ENCODE measurements around the gene UNC5C. TPM values are rescaled to one million over a fixed set of nuclear protein-coding genes. Genes with fewer than 3 reads are reported as not detected.

Gene UNC5C
- total RNA-seq, 1 experiment from 2014 or later = 1.0 TPM

GRCh38 chr4:95507147-95507546 lies 41.6 kb downstream of the UNC5C start (continued):
- TF ChIP-seq ATF6 (CRISPR knock-in tag; IDR thresholded peaks at IDR 0.05) (no peak), ZNF423 (CRISPR knock-in tag; IDR thresholded peaks at IDR 0.05) (no peak), JUN (CRISPR knock-in tag; IDR thresholded peaks at IDR 0.05) (no peak), ZNF425 (CRISPR knock-in tag; conservative IDR thresholded peaks at IDR 0.05) (no peak), ATF1 (CRISPR knock-in tag; IDR thresholded peaks at IDR 0.05) (no peak), ZBTB43 (CRISPR knock-in tag; IDR thresholded peaks at IDR 0.05) (no peak), SMAD4 (CRISPR knock-in tag; IDR thresholded peaks at IDR 0.05) (no peak), JAZF1 (CRISPR knock-in tag; IDR thresholded peaks at IDR 0.05) (no peak), EMX1 (CRISPR knock-in tag; IDR thresholded peaks at IDR 0.05) (no peak), NFYB (CRISPR knock-in tag; conservative IDR thresholded peaks at IDR 0.05; ENCODE audit: low read depth) (no peak), STAT6 (CRISPR knock-in tag; conservative IDR thresholded peaks at IDR 0.05; ENCODE audit: low read depth) (no peak), ZNF121 (CRISPR knock-in tag; IDR thresholded peaks at IDR 0.05) (no peak)
- TF ChIP-seq, protein P1, sequence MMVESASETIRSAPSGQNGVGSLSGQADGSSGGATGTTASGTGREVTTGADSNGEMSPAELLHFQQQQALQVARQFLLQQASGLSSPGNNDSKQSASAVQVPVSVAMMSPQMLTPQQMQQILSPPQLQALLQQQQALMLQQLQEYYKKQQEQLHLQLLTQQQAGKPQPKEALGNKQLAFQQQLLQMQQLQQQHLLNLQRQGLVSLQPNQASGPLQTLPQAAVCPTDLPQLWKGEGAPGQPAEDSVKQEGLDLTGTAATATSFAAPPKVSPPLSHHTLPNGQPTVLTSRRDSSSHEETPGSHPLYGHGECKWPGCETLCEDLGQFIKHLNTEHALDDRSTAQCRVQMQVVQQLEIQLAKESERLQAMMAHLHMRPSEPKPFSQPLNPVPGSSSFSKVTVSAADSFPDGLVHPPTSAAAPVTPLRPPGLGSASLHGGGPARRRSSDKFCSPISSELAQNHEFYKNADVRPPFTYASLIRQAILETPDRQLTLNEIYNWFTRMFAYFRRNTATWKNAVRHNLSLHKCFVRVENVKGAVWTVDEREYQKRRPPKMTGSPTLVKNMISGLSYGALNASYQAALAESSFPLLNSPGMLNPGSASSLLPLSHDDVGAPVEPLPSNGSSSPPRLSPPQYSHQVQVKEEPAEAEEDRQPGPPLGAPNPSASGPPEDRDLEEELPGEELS (CRISPR knock-in tag; IDR thresholded peaks at IDR 0.05) = no peak
- TF ChIP-seq, protein P2, sequence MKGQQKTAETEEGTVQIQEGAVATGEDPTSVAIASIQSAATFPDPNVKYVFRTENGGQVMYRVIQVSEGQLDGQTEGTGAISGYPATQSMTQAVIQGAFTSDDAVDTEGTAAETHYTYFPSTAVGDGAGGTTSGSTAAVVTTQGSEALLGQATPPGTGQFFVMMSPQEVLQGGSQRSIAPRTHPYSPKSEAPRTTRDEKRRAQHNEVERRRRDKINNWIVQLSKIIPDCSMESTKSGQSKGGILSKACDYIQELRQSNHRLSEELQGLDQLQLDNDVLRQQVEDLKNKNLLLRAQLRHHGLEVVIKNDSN (CRISPR knock-in tag; IDR thresholded peaks at IDR 0.05) = no peak

- no peaks in the 10 kb centered on the region for H3K9me3 Mint-ChIP-seq
- POLR2A ChIA-PET = no interaction called here
- no peak overlapping the region for H3K4me3 Mint-ChIP-seq
- H3K27me3 Mint-ChIP-seq (ENCODE audit: low read depth) = no peaks in the 10 kb centered on the region
- H3K36me3 Mint-ChIP-seq = no peaks in the 10 kb centered on the region
- no peak for DNase-seq (ENCODE audit: low spot score)
- peaks cover 4% of the 10 kb centered on the region; the same call in 1 of the 2 replicates for H3K4me1 Mint-ChIP-seq
- H3K27ac Mint-ChIP-seq = no peak overlapping the region
- CTCF ChIA-PET = no interaction called here
- ATAC-seq = no peak
- TF ChIP-seq, protein P3, sequence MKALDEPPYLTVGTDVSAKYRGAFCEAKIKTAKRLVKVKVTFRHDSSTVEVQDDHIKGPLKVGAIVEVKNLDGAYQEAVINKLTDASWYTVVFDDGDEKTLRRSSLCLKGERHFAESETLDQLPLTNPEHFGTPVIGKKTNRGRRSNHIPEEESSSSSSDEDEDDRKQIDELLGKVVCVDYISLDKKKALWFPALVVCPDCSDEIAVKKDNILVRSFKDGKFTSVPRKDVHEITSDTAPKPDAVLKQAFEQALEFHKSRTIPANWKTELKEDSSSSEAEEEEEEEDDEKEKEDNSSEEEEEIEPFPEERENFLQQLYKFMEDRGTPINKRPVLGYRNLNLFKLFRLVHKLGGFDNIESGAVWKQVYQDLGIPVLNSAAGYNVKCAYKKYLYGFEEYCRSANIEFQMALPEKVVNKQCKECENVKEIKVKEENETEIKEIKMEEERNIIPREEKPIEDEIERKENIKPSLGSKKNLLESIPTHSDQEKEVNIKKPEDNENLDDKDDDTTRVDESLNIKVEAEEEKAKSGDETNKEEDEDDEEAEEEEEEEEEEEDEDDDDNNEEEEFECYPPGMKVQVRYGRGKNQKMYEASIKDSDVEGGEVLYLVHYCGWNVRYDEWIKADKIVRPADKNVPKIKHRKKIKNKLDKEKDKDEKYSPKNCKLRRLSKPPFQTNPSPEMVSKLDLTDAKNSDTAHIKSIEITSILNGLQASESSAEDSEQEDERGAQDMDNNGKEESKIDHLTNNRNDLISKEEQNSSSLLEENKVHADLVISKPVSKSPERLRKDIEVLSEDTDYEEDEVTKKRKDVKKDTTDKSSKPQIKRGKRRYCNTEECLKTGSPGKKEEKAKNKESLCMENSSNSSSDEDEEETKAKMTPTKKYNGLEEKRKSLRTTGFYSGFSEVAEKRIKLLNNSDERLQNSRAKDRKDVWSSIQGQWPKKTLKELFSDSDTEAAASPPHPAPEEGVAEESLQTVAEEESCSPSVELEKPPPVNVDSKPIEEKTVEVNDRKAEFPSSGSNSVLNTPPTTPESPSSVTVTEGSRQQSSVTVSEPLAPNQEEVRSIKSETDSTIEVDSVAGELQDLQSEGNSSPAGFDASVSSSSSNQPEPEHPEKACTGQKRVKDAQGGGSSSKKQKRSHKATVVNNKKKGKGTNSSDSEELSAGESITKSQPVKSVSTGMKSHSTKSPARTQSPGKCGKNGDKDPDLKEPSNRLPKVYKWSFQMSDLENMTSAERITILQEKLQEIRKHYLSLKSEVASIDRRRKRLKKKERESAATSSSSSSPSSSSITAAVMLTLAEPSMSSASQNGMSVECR (CRISPR knock-in tag; IDR thresholded peaks at IDR 0.05; ENCODE audit: borderline replicate concordance) = no peak
- TF ChIP-seq ZBTB43 (CRISPR knock-in tag; IDR thresholded peaks at IDR 0.05) (no peak), IRF2 (CRISPR knock-in tag; IDR thresholded peaks at IDR 0.05; ENCODE audit: borderline replicate concordance, low read depth) (no peak), FOXJ3 (CRISPR knock-in tag; IDR thresholded peaks at IDR 0.05; ENCODE audit: borderline replicate concordance) (no peak)
These were observed 42.5 kb downstream of the UNC5C start for GRCh38 chr4:95506264-95506663.
